Measurements from ENCODE around the gene KIF18B.

- TF ChIP-seq ELF4 (IDR thresholded peaks at IDR 0.05) (no peak), FOXK2 (IDR thresholded peaks at IDR 0.05) (no peak), HDGF (IDR thresholded peaks at IDR 0.05; ENCODE audit: borderline replicate concordance) (no peak), TARDBP (IDR thresholded peaks at IDR 0.05) (no peak), SP1 (IDR thresholded peaks at IDR 0.05) (no peak), ARNT (IDR thresholded peaks at IDR 0.05) (no peak), BHLHE40 (IDR thresholded peaks at IDR 0.05; ENCODE audit: borderline replicate concordance) (no peak), SUZ12 (IDR thresholded peaks at IDR 0.05) (no peak), ZNF384 (IDR thresholded peaks at IDR 0.05) (no peak), CTBP1 (IDR thresholded peaks at IDR 0.05; ENCODE audit: borderline replicate concordance) (no peak), L3MBTL2 (conservative IDR thresholded peaks at IDR 0.05) (no peak), FOXM1 (IDR thresholded peaks at IDR 0.05; ENCODE audit: borderline replicate concordance) (no peak)
Measured at GRCh38 chr17:44902135-44902760, 45.3 kb downstream of the KIF18B start.
